ENCODE measurements around the gene SPTBN5. TPM values are rescaled to one million over a fixed set of nuclear protein-coding genes. Genes with fewer than 3 reads are reported as not detected.

SPTBN5 gene
- total RNA-seq, 1 donor from 2014 or later: 2.9 TPM

- peaks cover 72% of the 10 kb centered on the region for H3K4me1 Mint-ChIP-seq (ENCODE audit: low read depth)
- peak overlapping the region; percentile 24 for H3K27ac Mint-ChIP-seq (ENCODE audit: unreplicated experiment)
- DNase-seq (ENCODE audit: low spot score): no peak
- H3K36me3 Mint-ChIP-seq (ENCODE audit: low read depth): peaks cover 2% of the 10 kb centered on the region
- no peak overlapping the region for H3K4me3 Mint-ChIP-seq (ENCODE audit: unreplicated experiment)
- TF ChIP-seq CTCF (IDR thresholded peaks at IDR 0.05): no peak
- H3K27me3 Mint-ChIP-seq (ENCODE audit: low read depth): no peaks in the 10 kb centered on the region
- no peaks in the 10 kb centered on the region for H3K9me3 Mint-ChIP-seq (ENCODE audit: low read depth)
These were observed 43.7 kb upstream of the SPTBN5 start for GRCh38 chr15:41937568-41937923.

GRCh38 chr15:41936649-41937567 is 43.1 kb upstream of the SPTBN5 start:
- H3K4me3 Mint-ChIP-seq (ENCODE audit: unreplicated experiment): peak overlapping the region; percentile 10
- H3K27ac Mint-ChIP-seq (ENCODE audit: unreplicated experiment): peak overlapping the region; percentile 79
- no peak for TF ChIP-seq CTCF (IDR thresholded peaks at IDR 0.05)
- peaks cover 2% of the 10 kb centered on the region for H3K36me3 Mint-ChIP-seq (ENCODE audit: low read depth)
- no peaks in the 10 kb centered on the region for H3K27me3 Mint-ChIP-seq (ENCODE audit: low read depth)
- DNase-seq (ENCODE audit: low spot score): no peak
- no peaks in the 10 kb centered on the region for H3K9me3 Mint-ChIP-seq (ENCODE audit: low read depth)
- H3K4me1 Mint-ChIP-seq (ENCODE audit: low read depth): peaks cover 72% of the 10 kb centered on the region

GRCh38 chr15:41936155-41936554 is 42.3 kb upstream of the SPTBN5 start:
- H3K4me3 Mint-ChIP-seq (ENCODE audit: unreplicated experiment): no peak overlapping the region
- peaks cover 67% of the 10 kb centered on the region for H3K4me1 Mint-ChIP-seq (ENCODE audit: low read depth)
- no peak for TF ChIP-seq CTCF (IDR thresholded peaks at IDR 0.05)
- peaks cover 2% of the 10 kb centered on the region for H3K36me3 Mint-ChIP-seq (ENCODE audit: low read depth)
- H3K9me3 Mint-ChIP-seq (ENCODE audit: low read depth): no peaks in the 10 kb centered on the region
- no peaks in the 10 kb centered on the region for H3K27me3 Mint-ChIP-seq (ENCODE audit: low read depth)
- no peak for DNase-seq (ENCODE audit: low spot score)
- peak overlapping the region; percentile 53 for H3K27ac Mint-ChIP-seq (ENCODE audit: unreplicated experiment)

- H3K4me3 Mint-ChIP-seq (ENCODE audit: unreplicated experiment): no peak overlapping the region
These were observed 41.7 kb upstream of the SPTBN5 start for GRCh38 chr15:41935566-41936020.

GRCh38 chr15:41934843-41935242 is 41.0 kb upstream of the SPTBN5 start:
- DNase-seq (ENCODE audit: low spot score): no peak

More at GRCh38 chr15:41935566-41936020, 41.7 kb upstream of the SPTBN5 start:
- Mint-ChIP-seq H3K4me1 (ENCODE audit: low read depth) (peaks cover 66% of the 10 kb centered on the region), H3K36me3 (ENCODE audit: low read depth) (peaks cover 2% of the 10 kb centered on the region), H3K27me3 (ENCODE audit: low read depth) (no peaks in the 10 kb centered on the region), H3K9me3 (ENCODE audit: low read depth) (no peaks in the 10 kb centered on the region), H3K27ac (ENCODE audit: unreplicated experiment) (no peak overlapping the region)
- no peak for DNase-seq (ENCODE audit: low spot score)
- TF ChIP-seq CTCF (IDR thresholded peaks at IDR 0.05): no peak

More at GRCh38 chr15:41934843-41935242, 41.0 kb upstream of the SPTBN5 start:
- peaks cover 2% of the 10 kb centered on the region for H3K36me3 Mint-ChIP-seq (ENCODE audit: low read depth)
- H3K9me3 Mint-ChIP-seq (ENCODE audit: low read depth): no peaks in the 10 kb centered on the region
- no peaks in the 10 kb centered on the region for H3K27me3 Mint-ChIP-seq (ENCODE audit: low read depth)
- TF ChIP-seq CTCF (IDR thresholded peaks at IDR 0.05): no peak
- H3K4me3 Mint-ChIP-seq (ENCODE audit: unreplicated experiment): no peak overlapping the region
- peaks cover 67% of the 10 kb centered on the region for H3K4me1 Mint-ChIP-seq (ENCODE audit: low read depth)
- H3K27ac Mint-ChIP-seq (ENCODE audit: unreplicated experiment): peak overlapping the region; percentile 71
